Measurements from ENCODE around the gene AKAP9.

DNA sequence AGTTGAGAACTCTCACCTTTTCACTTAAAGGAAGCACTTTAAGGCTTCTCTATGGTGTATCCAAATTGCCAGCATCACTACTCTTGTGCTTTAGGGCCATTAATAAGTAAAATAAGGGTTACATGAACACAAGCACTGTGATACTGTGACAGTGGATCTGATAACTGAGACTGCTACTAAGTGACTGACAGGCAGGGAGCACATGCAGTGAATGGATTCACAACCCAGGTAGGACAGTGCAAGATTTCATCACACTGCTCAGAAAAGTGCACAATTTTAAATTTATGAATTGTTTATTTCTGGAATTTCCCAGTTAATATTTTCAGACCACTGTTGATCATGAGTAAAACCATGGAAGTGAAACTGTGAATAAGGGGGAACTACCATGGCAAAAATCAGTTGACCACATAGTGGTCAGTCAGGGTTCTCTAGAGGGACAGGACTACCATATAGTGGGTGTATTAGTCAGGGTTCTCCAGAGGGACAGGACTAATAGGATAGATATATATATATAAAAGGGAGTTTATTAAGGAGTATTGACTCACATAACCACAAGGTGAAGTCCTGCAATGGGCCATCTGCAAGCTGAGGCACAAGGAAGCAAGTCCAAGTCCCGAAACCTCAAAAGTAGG is 214.6 kb downstream of the AKAP9 start:
- no peak for TF ChIP-seq POLR2A (IDR thresholded peaks at IDR 0.05)
- TF ChIP-seq EP300 (IDR thresholded peaks at IDR 0.05), result no peak

Measured in suprapubic skin (tissue), 2 donors.